Astrocyte (in vitro differentiated cells and primary cell): ENCODE results near the gene GLP1R. TPM values are rescaled to one million over a fixed set of nuclear protein-coding genes. Genes with fewer than 3 reads are reported as not detected.

ENCODE experiments used
- DNase-seq: peaks from one replicate; pipeline ENCODE4 v3.0.0-alpha.2; 2010; ENCODE audit warnings: low read depth
- FAIRE-seq: peaks from 2 replicates; lab custom pipeline; 2011; peaks lifted over from hg19 to GRCh38; lab: Jason Lieb, UNC
- H2AFZ ChIP-seq: 2 replicates; pipeline ENCODE4 v1.6.0; 2012; ENCODE audit warnings: low read depth, low read length, inconsistent platforms
- H3K27ac ChIP-seq: 2 replicates; pipeline ENCODE4 v1.5.1; 2011; ENCODE audit warnings: low read depth, low read length, inconsistent platforms
- H3K27me3 ChIP-seq: 2 replicates; pipeline ENCODE4 v1.6.0; 2011; ENCODE audit warnings: low read length, inconsistent platforms; ENCODE audit not compliant: insufficient read depth
- H3K36me3 ChIP-seq: 2 replicates; pipeline ENCODE4 v1.5.1; 2011; ENCODE audit warnings: low read length, inconsistent platforms; ENCODE audit not compliant: insufficient read depth
- H3K4me1 ChIP-seq: 2 replicates; pipeline ENCODE4 v1.5.1; 2011; ENCODE audit warnings: low read length, inconsistent platforms; ENCODE audit not compliant: insufficient read depth
- H3K4me2 ChIP-seq: 2 replicates; pipeline ENCODE4 v1.6.0; 2012; ENCODE audit warnings: low read length, inconsistent platforms
- H3K4me3 ChIP-seq: 2 replicates; pipeline ENCODE4 v1.5.1; 2011; ENCODE audit warnings: low read depth, mild to moderate bottlenecking, low read length, inconsistent platforms; ENCODE audit not compliant: insufficient read depth
- H3K79me2 ChIP-seq: 2 replicates; pipeline ENCODE4 v1.6.0; 2012; ENCODE audit warnings: mild to moderate bottlenecking, low read length, inconsistent platforms; ENCODE audit not compliant: insufficient read depth
- H3K9ac ChIP-seq: 2 replicates; pipeline ENCODE4 v1.6.0; 2012; ENCODE audit warnings: mild to moderate bottlenecking, low read length, inconsistent platforms
- H3K9me3 ChIP-seq: 2 replicates; pipeline ENCODE4 v1.5.1; 2012; ENCODE audit warnings: low read depth, mild to moderate bottlenecking, low read length, inconsistent platforms; ENCODE audit not compliant: insufficient read depth
- H4K20me1 ChIP-seq: 2 replicates; pipeline ENCODE4 v1.6.0; 2012; ENCODE audit warnings: low read length, inconsistent platforms; ENCODE audit not compliant: insufficient read depth
- H3K27ac Mint-ChIP-seq: one replicate; pipeline ENCODE4 v1.8.0; 2021; ENCODE audit warnings: mild to moderate bottlenecking, mixed read lengths; ENCODE audit not compliant: unreplicated experiment
- H3K27me3 Mint-ChIP-seq: one replicate; pipeline ENCODE4 v1.8.0; 2021; ENCODE audit warnings: low read depth, mixed read lengths; ENCODE audit not compliant: unreplicated experiment
- H3K36me3 Mint-ChIP-seq: one replicate; pipeline ENCODE4 v1.8.0; 2021; ENCODE audit warnings: low read depth, mixed read lengths; ENCODE audit not compliant: unreplicated experiment
- H3K4me1 Mint-ChIP-seq: one replicate; pipeline ENCODE4 v1.8.0; 2021; ENCODE audit warnings: low read depth, mixed read lengths; ENCODE audit not compliant: unreplicated experiment
- H3K4me3 Mint-ChIP-seq: one replicate; pipeline ENCODE4 v1.8.0; 2021; ENCODE audit warnings: mild to moderate bottlenecking, moderate library complexity, mixed read lengths; ENCODE audit not compliant: unreplicated experiment
- H3K9me3 Mint-ChIP-seq: one replicate; pipeline ENCODE4 v1.8.0; 2021; ENCODE audit warnings: mild to moderate bottlenecking, mixed read lengths; ENCODE audit not compliant: unreplicated experiment
- EZH2 ChIP-seq: IDR thresholded peaks from 2 replicates; pipeline ENCODE4 v1.6.1; 2012; ENCODE audit warnings: mild to moderate bottlenecking, low read length, inconsistent platforms; ENCODE audit not compliant: insufficient read depth
- total RNA-seq: library from RNA; stranded (reverse); gene quantifications from 2 replicates; pipeline ENCODE4 v1.2.1, GENCODE V29; 2021
- TF ChIP-seq, protein P1 (sequence below): IDR thresholded peaks from 2 replicates; pipeline ENCODE4 v1.5.1; 2011; ENCODE audit warnings: low read depth, mild to moderate bottlenecking, inconsistent platforms, low read length, moderate library complexity; ENCODE audit not compliant: insufficient read depth

GLP1R gene
- total RNA-seq, 1 donor from 2014 or later, result not detected

DNA sequence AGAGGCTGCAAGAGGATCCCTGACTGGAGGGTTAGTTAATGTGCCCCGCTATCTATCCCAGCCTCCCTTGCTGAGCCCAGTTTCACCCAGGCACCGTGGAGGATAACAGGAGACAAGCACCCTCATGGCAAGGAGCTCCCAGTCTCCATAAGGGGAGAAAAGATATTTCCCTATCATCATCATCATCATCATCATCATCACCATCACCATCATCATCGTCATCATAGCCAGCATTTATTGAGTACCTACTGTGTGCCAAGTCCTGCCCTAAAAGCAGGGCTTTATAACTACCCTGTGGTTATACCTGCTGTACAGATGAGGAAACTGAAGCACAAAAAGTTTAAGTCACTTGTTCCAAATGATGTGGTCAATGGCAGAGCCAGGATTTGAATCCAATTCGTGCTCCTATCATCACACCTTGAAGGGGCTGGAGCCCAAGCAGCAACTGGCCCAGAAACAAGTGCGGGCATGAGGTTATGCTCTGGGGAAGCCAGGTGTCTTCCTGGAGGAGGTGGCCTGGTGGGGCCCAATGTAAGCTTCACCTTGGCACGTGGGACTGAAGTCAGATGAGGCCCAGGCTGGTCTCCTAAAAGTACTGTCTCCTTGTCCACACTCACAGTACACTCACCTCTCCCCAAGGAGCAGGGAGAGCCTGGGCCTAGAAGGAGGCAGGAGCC, 10.0 kb downstream of the GLP1R start:
- H3K4me3 Mint-ChIP-seq, result no peak overlapping the region
- peaks cover 75% of the 10 kb centered on the region for H3K27me3 Mint-ChIP-seq
- Histone ChIP-seq H3K36me3 (no peaks in the 10 kb centered on the region), H3K4me3 (no peak overlapping the region), H3K27ac (no peak overlapping the region), H3K79me2 (no peaks in the 10 kb centered on the region), H3K9ac (no peak overlapping the region), H3K4me2 (no peak overlapping the region), H3K4me1 (no peaks in the 10 kb centered on the region), H3K27me3 (no peaks in the 10 kb centered on the region), H3K9me3 (no peaks in the 10 kb centered on the region), H2AFZ (no peak overlapping the region), H4K20me1 (no peaks in the 10 kb centered on the region)
- FAIRE-seq (no peak), DNase-seq (no peak)
- no peaks in the 10 kb centered on the region for H3K4me1 Mint-ChIP-seq
- no peaks in the 10 kb centered on the region for H3K9me3 Mint-ChIP-seq
- H3K36me3 Mint-ChIP-seq, result no peaks in the 10 kb centered on the region
- H3K27ac Mint-ChIP-seq, result no peak overlapping the region
- TF ChIP-seq, protein P1, sequence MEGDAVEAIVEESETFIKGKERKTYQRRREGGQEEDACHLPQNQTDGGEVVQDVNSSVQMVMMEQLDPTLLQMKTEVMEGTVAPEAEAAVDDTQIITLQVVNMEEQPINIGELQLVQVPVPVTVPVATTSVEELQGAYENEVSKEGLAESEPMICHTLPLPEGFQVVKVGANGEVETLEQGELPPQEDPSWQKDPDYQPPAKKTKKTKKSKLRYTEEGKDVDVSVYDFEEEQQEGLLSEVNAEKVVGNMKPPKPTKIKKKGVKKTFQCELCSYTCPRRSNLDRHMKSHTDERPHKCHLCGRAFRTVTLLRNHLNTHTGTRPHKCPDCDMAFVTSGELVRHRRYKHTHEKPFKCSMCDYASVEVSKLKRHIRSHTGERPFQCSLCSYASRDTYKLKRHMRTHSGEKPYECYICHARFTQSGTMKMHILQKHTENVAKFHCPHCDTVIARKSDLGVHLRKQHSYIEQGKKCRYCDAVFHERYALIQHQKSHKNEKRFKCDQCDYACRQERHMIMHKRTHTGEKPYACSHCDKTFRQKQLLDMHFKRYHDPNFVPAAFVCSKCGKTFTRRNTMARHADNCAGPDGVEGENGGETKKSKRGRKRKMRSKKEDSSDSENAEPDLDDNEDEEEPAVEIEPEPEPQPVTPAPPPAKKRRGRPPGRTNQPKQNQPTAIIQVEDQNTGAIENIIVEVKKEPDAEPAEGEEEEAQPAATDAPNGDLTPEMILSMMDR, result no peak
- TF ChIP-seq EZH2, result no peak

DNA sequence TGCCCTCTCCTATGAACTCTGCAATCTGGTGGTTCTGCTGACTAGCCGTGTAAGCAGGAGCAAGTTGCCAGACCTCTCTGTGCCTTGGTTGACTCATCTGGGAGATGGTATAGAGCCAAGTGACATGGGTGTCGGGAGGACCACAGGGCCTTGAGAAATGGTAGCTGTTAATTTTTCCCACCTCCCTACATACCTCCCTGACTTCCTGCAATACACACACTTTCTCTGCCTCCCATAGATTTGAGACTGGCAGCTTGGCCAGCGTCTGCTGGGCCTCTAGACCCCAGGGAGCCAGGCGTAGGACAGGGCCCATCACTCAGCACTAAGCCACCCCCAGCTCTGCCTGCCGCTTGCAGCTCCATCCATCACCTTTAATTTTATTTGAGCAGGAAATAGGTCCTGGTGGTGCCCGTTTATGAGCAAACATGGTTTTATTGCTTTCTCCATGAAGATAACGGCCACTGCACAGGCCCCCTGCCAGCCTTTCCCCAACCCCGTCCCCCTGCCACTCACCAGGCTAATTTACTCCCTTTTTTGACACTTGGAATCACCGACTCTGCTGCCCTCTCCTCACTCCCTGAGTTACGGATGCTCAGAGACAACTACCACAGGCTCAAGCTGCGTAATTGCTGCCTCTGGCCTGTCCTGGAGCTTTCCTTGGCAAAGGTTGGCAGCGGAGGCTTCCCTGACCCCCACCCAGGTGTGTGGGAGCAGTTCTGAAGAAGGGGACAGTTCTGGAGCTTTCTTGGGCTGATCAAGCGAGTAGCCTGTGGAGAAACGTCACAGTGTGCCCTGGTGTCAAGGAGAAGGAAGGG, 11.1 kb downstream of the GLP1R start:
- H2AFZ ChIP-seq, result no peak overlapping the region
- Mint-ChIP-seq H3K4me3 (no peak overlapping the region), H3K27ac (no peak overlapping the region), H3K36me3 (no peaks in the 10 kb centered on the region), H3K9me3 (no peaks in the 10 kb centered on the region), H3K4me1 (no peaks in the 10 kb centered on the region), H3K27me3 (peaks cover 72% of the 10 kb centered on the region)
- H3K4me1 ChIP-seq, result no peaks in the 10 kb centered on the region
- H3K9me3 ChIP-seq, result no peaks in the 10 kb centered on the region
- DNase-seq (no peak), FAIRE-seq (no peak)
- H3K9ac ChIP-seq, result no peak overlapping the region
- no peak for TF ChIP-seq EZH2
- no peak overlapping the region for H3K4me2 ChIP-seq
- no peaks in the 10 kb centered on the region for H3K79me2 ChIP-seq
- H3K36me3 ChIP-seq, result no peaks in the 10 kb centered on the region
- no peaks in the 10 kb centered on the region for H3K27me3 ChIP-seq
- H3K27ac ChIP-seq, result no peak overlapping the region
- no peaks in the 10 kb centered on the region for H4K20me1 ChIP-seq
- H3K4me3 ChIP-seq, result no peak overlapping the region

DNA sequence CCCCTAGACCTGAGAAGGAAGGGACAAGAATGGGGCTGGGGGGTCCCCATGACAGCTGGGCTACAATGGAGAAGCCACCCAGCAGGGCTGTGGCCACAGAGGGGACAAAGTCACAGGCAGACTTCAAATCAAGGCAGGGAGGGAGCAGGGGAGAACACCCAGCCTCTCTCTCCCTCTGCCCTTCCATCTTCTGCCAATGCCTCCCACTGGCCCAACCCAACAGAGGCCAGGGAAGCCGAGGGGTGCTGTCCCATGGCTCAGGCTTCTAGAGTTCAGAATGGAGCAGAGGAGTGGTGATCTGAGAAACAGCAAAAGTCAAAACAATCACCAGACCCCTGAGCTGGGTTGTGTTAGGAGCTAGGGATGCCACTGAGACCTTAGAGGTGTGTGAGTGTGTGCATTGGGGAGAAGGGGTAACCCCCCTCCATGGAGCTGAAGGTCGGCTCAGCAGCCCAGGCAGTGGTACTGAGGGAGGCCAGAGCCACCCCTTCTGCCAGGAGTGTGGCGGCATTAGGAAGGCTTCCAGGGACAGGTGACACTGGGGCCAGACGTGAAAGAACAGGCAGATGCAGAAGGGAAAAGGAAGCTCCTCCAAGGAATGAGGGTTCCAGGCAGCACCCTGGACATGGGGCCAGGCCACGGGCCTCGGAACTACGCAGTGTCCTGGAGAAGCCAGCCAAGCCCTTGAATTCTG, 12.0 kb downstream of the GLP1R start:
- no peaks in the 10 kb centered on the region for H3K36me3 Mint-ChIP-seq
- H3K9me3 Mint-ChIP-seq, result peaks cover 3% of the 10 kb centered on the region
- Histone ChIP-seq H3K4me1 (no peaks in the 10 kb centered on the region), H3K9ac (no peak overlapping the region), H3K4me3 (no peak overlapping the region), H2AFZ (no peak overlapping the region), H4K20me1 (no peaks in the 10 kb centered on the region), H3K36me3 (no peaks in the 10 kb centered on the region), H3K79me2 (no peaks in the 10 kb centered on the region), H3K9me3 (no peaks in the 10 kb centered on the region), H3K4me2 (no peak overlapping the region), H3K27ac (no peak overlapping the region), H3K27me3 (no peaks in the 10 kb centered on the region)
- FAIRE-seq (no peak), DNase-seq (no peak)
- no peaks in the 10 kb centered on the region for H3K4me1 Mint-ChIP-seq
- peaks cover 74% of the 10 kb centered on the region for H3K27me3 Mint-ChIP-seq
- TF ChIP-seq, protein P1, result no peak
- TF ChIP-seq EZH2, result no peak
- no peak overlapping the region for H3K4me3 Mint-ChIP-seq
- no peak overlapping the region for H3K27ac Mint-ChIP-seq
